Fibroblast of villous mesenchyme (primary cell): Measurements from ENCODE around the gene UGT1A5. TPM values are rescaled to one million over a fixed set of nuclear protein-coding genes. Genes with fewer than 3 reads are reported as not detected.

Experiments used
- DNase-seq: peaks from one replicate; pipeline ENCODE4 v3.0.0-alpha.2; 2010; ENCODE audit warnings: low read depth
- H3K4me3 ChIP-seq: 2 replicates; pipeline ENCODE4 v1.5.1; 2011; ENCODE audit warnings: low read depth, mild to moderate bottlenecking, low read length
- total RNA-seq: library from RNA; depleted of rRNA; stranded (reverse); fragments of >200 nt; gene quantifications from 2 replicates; pipeline ENCODE4 v1.2.3, GENCODE V29; 2012
- TF ChIP-seq, protein P1 (sequence below): IDR thresholded peaks from 2 replicates; pipeline ENCODE4 v1.5.1; 2012; ENCODE audit warnings: low read depth, mild to moderate bottlenecking, low read length; ENCODE audit not compliant: insufficient read depth

UGT1A5 gene
- total RNA-seq, 1 donor: not detected

DNA sequence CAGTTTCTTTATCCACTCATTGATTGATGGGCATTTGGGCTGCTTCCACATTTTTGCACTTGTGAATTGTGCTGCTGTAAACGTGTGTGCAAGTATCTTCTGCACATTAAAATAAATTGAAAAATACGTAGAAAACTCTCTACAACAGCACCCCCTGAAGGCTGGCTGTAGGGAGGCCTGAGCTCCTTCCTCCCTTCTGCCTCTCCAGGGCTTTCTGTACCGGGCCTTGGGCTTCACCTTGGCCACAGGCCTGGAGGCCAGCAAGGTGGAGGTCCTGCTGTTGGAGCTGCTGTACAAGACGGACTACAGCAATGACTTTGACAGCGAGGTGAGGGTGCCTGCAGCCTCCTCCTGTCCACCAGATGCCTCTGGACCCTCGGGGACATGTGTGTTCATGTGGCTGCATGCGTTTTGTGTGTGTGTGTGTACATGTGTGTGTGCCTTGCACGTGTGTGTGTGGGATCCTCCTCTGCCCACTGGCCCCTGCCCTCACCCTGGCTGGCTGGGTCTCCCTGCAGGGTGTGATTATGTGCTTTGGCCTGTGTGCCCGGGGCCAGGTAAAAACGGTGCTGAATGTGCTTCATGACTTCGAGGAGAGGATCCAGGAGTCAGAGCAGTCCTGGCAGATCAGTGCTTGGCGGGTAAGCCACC lies 94.6 kb downstream of the UGT1A5 start:
- H3K4me3 ChIP-seq: no peak overlapping the region
- no peak for DNase-seq
- TF ChIP-seq, protein P1, sequence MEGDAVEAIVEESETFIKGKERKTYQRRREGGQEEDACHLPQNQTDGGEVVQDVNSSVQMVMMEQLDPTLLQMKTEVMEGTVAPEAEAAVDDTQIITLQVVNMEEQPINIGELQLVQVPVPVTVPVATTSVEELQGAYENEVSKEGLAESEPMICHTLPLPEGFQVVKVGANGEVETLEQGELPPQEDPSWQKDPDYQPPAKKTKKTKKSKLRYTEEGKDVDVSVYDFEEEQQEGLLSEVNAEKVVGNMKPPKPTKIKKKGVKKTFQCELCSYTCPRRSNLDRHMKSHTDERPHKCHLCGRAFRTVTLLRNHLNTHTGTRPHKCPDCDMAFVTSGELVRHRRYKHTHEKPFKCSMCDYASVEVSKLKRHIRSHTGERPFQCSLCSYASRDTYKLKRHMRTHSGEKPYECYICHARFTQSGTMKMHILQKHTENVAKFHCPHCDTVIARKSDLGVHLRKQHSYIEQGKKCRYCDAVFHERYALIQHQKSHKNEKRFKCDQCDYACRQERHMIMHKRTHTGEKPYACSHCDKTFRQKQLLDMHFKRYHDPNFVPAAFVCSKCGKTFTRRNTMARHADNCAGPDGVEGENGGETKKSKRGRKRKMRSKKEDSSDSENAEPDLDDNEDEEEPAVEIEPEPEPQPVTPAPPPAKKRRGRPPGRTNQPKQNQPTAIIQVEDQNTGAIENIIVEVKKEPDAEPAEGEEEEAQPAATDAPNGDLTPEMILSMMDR: no peak

DNA sequence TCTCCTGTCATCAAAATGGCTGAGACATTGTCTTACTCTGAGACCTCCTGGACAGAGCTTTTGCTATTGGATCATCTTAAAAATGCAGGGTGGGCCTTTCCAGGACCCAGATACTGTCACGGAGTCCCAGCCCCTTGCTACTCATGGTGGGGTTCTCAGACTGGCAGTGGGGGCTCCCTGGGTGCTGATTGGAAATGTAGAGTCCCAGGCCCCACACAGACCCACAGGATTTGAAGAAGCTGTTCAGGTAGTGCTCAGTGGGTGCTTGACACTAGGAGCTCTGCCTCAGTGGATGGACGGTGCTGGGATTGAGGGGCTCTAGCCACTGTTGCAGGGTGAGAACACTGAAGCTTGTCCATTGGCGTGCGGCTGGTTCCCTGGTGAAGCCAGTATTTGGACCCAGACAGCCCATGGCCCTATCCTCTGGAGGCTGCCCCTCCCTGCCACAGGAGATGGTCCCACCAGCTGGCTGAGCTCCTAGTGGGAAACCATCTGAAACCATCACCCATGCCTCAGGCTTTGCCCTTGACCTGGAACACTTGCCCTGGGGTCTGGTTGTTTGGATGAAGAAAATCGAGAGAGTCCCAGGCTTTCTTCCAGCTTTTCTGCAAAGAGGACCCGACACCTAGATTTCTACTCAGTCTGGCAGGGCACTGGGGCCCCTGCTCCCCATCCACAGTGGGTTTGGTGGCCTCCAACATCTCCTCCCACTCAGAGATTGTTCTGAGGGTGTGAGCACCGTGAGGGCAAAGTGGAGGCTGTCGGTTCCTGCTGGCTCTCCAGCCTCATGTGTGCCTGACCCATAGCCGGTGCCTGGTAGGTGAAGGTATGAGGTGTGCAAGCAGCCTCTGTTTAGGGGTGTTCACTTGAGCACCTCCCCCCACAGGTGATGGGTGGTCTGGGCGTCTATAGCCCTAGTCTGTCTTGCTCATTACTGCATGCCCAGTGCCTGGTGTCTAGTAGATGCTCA lies 95.5 kb downstream of the UGT1A5 start:
- H3K4me3 ChIP-seq: no peak overlapping the region
- TF ChIP-seq, protein P1: no peak
- DNase-seq: no peak

DNA sequence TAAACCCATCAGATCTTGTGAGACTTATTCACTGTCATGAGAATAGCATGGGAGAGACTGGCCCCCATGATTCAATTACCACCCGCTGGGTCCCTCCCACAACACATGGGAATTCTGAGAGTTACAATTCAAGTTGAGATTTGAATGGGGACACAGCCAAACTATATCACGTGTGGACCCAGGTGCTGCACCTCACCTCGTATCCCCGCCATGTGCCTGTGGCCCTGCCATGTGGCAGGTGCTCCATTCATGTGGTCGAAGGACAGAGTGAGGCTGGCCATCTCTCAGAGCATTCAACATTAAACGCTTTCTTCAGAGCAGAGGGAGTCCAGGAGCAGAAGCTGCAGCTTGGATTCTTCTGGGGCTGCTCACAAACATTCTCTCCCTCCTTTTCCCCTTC lies 97.7 kb downstream of the UGT1A5 start:
- H3K4me3 ChIP-seq: no peak overlapping the region
- TF ChIP-seq, protein P1: no peak
- no peak for DNase-seq

DNA sequence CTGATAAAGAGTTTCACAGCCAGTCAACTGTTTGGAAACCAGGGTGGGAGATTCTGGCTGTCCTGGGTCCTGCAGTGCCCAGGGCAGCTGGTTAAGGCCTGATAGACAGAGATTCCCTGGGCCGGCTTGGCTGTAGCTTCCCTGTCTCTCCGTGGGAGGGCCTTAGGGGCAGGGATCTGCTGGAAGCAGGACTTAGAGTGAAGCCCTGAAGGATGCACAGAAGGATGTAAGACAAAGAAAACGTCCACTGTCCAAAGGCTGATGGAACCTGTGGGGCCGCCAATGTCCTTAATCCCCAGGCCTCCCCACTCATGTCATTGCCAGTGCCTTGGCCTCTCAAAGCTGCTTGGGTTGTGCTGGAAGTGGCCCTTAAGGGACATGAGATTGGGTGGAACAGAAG lies 98.4 kb downstream of the UGT1A5 start:
- TF ChIP-seq, protein P1: no peak
- no peak for DNase-seq
- H3K4me3 ChIP-seq: no peak overlapping the region

DNA sequence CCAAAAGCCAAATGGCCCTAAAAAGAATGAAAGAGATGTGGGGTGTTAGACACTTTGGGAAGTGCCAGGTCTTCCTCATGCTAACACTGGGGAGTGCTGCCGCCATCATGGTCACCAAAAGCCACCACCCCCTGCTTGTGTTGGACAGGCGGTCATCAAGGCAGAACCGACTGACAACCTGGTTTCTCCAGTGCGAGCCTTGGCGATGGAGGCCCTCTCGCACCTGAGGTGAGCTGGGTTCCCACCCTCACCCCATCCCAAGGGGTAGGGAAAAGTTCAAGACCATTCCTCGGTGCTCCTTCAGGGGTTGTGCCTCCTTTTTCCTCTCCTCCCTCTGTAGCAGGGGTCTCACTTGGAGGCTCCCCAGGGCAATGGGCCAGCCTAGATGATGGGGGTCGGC lies 99.0 kb downstream of the UGT1A5 start:
- DNase-seq: no peak
- TF ChIP-seq, protein P1: no peak
- no peak overlapping the region for H3K4me3 ChIP-seq

- no peak overlapping the region for H3K4me3 ChIP-seq
- TF ChIP-seq, protein P1: no peak
- DNase-seq: no peak
Measured at GRCh38 chr2:233813236-233814055, 100.7 kb downstream of the UGT1A5 start.
